Stimulated activated CD4-positive, alpha-beta T cell treated with anti-CD3 and anti-CD28 coated beads, Interleukin-12 subunit alpha, Interleukin-12 subunit beta, amount 100 ng/mL, for 4 hours (primary cell): ENCODE measurements around the gene P2RX2.

Experiments used
- DNase-seq: peaks from one replicate; pipeline ENCODE4 v3.0.0-alpha.2; 2020

The P2RX2 gene

GRCh38 chr12:132603240-132604150 is 15.1 kb upstream of the P2RX2 start:
- DNase-seq: no peak

GRCh38 chr12:132604151-132604618 is 14.4 kb upstream of the P2RX2 start:
- no peak for DNase-seq

- DNase-seq: no peak
Observed at GRCh38 chr12:132604668-132605441, 13.7 kb upstream of the P2RX2 start.

- DNase-seq: no peak
Observed at GRCh38 chr12:132605892-132606291, 12.7 kb upstream of the P2RX2 start.

DNA sequence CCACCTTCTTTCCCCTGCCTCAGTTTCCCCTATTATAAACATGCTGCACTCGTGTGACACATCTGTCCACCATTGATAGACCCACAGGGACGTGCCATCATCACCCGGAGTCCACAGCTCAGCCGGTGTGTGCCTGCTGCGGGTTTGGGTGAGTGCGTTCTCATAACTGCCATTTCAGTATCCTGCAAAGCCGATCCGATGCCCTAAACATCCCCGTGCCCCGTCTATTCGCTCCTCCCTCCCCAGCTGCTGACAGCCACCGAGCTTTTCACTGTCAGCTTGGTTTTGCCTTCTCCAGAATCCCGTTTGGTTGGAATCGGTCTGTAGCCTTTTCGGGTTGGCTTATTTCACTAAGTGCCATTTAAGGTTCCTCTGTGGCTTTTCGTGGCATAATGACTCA is 12.1 kb upstream of the P2RX2 start:
- DNase-seq: no peak

- no peak for DNase-seq
Observed at GRCh38 chr12:132606927-132607326, 11.6 kb upstream of the P2RX2 start.

GRCh38 chr12:132608231-132609171 is 10.1 kb upstream of the P2RX2 start:
- DNase-seq: no peak

- DNase-seq: no peak
Observed at GRCh38 chr12:132610051-132610759, 8.4 kb upstream of the P2RX2 start, which contains the start of gene LRCOL1. Gene LRCOL1 (minus strand): TSS chr12:132610582. CDS start chr12:132606251, 4,331 bp downstream.

DNA sequence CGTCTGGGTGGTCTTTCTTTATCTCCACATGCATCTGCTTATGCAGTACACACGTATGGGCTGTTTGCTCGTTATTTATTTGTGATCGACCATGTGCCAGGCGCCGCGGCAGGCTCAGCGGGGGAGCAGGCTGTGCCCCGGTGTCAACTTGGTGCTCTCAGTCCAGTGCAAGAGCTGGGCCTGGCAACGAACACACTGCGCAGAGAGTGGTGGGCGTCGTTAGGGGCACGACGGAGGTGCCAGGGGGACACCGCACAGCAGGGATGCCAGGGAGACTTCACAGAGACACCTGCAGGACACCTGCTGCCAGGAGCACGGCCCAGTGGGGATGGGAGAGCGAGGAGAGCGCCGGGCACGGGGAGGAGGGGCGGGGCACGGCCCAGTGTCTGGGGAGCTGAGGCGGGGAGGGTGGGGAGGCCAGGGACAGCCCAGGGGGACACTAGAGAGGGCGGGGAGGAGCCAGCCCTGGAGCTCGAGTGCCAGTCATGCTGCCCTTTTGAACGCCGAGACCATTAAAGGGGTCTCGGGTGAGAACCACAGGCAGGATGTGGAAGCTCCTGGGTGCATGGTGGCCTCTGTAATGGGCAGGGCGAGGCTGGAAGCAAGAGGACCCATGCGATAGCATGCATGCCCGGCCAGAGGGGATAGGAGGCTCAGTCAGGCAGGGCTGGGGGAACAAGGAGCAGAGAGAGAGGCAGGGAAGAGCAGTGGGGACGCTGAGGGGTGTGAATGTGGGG is 7.5 kb upstream of the P2RX2 start:
- no peak for DNase-seq

- no peak for DNase-seq
Observed at GRCh38 chr12:132611620-132612019, 7.0 kb upstream of the P2RX2 start.

- no peak for DNase-seq
Observed at GRCh38 chr12:132614029-132614428, 4.5 kb upstream of the P2RX2 start.

DNA sequence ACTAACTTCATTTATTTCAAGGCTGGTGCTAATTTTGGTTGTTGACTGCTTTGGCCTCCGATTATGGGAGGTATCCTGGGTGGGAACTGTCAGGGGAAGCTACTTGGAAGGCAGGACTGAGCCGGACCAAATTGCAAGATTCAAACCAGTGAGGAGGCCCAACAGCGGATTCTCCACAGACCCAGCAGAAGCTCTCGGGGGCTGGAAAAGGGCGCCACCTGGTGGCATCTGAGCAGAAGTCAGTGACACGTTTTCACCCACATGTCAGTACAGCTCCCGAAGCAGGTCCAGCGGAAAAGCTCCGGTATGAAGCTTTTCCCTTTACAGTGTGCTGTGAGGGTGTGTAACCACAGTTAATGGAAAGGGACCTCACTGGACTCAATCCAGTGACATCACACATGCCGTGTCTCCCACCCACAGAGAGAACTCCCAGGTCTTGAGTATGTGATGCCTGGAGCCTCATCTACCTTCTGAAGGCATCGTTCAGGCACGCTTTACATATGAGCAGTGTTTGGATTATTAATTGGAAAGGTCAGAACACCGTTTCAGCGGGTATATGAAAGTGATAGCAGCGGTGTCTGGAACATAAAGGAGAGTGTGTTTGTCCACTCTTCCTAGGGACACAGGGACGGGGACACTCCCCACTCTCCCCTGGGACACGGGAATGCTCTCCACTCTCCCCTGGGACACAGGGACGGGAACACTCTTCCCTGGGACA is 3.6 kb upstream of the P2RX2 start:
- DNase-seq: peak; percentile 77

GRCh38 chr12:132615579-132616038 is 3.0 kb upstream of the P2RX2 start:
- no peak for DNase-seq

DNA sequence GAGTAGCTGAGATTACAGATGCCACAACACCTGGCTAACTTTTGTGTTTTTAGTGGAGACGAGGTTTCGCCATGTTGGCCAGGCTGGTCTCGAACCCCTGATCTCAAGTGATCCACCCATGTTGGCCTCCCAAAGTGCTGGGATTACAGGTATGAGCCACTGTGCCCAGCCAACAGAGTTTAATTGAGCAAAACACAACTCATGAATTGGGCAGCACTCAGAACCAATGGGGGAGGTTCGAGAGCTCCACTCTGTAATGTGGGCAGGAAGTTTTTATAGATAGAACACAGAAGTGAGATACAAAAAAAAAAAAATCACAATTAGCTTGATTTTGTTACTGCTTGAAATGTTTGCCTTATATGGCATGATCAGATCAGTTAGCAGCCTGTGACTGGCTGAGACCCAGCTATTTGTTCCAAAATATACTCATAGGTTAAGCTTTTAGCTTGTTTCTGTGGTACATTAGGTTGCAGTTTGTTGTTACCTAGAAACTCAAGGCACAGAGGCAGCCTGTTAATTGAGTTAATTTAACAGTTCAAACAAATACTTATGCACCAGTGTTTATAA is 1.4 kb upstream of the P2RX2 start:
- no peak for DNase-seq

DNA sequence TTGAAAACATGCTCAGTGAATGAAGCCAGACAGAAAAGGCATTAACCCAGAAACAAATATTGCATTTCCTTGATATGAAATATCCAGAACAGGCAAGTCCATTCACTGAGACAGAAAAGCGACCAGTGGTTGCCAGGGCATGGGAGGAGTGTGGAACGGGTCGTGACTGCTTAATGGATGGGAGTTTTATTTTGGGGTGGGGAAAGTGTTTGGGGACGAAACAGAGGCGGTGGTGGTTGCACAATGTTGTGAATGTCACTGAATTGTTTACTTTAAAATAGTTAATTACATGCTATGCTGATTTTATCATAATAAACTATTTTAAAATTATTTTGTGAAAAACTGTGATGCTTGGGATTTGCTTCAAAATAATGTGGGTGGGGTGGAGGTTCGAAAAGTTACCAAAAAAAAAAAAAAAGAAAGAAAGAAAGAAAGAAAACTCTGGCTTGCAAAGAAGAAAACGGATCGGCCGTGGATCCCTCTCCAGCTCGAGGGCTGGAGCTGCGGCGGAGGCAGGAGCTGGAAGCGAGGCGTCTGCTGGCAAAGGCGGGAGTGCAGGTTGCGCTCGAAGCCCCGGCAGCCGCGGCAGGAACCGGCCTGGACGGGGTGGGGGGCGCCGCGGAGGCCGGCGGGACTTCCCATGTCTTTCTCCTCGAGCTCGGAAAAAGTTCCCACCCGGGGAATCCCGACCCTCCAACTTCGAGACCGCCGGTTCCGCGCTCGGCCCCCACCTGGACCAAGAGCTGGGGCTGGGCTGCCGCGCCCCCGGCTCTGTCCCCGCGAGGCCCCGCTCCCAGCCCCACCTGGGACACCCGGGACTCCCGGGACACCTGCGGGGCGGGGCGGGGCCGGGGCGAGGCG is 524 bp upstream of the P2RX2 start:
- no peak for DNase-seq

- no peak for DNase-seq
Observed at GRCh38 chr12:132619071-132619385, 452 bp downstream of the P2RX2 start.

GRCh38 chr12:132619386-132620112 is 973 bp downstream of the P2RX2 start:
- no peak for DNase-seq

GRCh38 chr12:132620113-132620898 is 1.7 kb downstream of the P2RX2 start:
- DNase-seq: no peak
